Fibroblast of upper back skin (primary cell): Measurements from ENCODE around the gene SIVA1.

Source experiments
- DNase-seq: peaks from one replicate; pipeline ENCODE4 v3.0.0-alpha.2; 2013

Gene SIVA1

DNA sequence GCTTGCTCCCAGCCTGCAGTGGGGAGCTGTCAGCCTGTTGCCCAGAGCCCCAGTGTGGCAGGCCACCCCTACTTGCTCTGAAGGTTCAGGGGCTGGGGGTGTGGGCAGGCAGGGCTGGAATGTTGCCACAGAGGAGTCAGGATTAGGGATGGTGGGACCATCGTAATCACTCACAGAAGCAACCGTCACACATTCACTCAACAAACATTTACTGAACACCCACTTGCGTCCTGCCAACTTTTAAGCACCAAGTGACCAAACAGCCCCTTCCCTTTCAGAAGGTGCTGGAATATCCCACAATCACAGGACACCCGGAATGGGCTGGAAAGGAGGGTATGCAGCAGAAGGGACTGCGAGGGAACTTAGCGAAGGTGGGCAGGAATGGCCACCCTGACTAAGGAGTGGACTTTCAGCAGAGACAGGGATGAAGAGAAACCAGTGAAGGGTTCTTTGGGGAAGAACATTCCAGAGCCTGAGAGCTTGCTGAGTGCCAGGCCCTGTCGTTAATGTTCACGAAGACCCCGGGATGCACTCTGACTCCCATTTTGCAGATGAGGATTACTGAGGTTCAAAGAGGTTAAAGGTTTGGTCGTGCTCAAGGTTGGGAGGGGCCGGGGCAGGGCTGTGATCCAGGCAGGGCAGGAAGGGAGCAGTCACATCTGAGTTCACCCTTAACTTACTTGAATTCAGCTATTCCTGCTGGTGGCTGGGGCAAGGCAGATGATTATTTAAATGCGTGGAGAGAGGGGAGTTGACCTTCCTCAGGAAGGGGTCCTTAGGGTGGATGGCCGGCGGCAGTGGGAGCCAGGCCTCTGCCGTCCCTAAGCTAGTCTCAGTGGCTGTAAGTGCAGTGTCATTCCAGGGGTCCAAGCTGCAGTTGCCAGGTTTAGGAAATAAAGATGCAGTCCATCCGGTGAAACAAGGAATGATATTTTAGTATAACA is 45.6 kb downstream of the SIVA1 start:
- DNase-seq = no peak

DNA sequence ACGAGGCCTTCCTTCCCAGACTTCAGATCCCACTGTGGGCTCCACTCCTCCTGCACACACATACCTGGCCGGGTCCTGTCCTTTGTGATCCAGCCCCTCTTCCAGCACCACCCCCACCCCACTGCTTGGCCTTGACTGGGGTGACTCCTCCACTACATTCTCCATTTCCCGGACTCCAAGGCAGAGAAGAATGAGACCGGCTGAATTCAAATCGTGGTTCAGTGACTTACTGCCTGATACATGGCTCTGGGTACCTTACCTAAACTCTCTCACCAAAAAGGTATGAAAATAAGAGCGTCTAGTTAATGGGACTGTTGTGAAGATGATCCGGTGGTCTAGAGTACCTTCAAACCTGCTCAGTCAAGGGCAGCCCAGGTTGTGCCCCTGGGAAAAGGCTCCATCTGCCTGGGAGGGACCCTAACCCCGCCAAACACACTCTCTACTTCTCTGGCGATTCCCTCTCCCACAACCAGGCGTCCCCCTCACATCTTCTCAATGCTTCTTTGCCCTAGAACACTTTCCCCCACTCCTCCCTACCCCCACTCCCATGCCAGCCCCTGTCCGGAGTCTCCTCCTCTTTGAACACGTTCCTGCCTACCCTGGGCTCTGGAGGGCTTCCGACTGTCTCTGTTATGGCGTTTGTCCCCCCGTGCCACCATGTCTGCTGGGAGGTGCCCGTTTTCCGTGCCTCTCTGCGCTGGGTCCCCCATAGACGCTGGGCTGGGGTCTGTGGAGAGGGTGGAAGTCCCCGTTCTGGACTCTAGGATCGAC is 46.5 kb downstream of the SIVA1 start:
- DNase-seq = peak; percentile 54

DNA sequence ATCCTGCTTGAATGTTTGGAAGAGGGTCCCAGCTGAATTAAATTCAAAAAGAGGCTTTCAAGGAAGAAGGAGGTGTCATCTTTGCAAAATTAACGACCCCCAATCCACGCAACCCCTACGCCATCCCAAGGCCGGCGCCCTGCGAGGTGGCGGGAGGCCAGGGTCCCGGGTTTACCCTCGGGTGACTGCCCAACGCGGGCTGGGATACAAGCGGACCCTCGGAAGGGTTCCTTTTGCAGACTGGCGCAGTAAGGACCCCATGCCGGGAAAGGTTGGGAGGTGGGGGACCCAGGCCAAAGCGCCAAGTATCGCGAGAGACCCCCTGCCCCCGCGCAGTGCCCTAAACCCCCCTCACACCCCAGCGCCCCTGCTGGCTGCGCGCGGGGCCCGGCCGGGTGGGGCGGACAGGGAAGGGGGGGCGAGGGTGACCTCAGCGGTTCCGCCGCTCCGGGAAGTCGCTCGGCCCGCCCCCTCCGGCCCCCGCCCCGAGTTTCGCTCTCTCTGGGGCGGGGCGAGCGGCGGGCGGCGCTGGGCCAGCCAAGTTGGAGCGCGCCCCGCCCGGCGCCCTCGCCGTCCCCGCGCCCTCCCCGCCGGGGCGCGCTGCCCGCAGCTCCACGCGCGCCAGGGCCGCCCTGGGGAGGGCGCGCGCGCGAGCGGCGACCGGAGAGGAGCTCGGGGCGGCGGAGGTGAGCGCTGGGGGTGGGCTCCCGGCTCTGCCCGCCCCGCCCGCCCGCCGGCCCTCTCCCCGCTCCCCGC is 47.2 kb downstream of the SIVA1 start:
- peak; percentile 78 for DNase-seq

DNA sequence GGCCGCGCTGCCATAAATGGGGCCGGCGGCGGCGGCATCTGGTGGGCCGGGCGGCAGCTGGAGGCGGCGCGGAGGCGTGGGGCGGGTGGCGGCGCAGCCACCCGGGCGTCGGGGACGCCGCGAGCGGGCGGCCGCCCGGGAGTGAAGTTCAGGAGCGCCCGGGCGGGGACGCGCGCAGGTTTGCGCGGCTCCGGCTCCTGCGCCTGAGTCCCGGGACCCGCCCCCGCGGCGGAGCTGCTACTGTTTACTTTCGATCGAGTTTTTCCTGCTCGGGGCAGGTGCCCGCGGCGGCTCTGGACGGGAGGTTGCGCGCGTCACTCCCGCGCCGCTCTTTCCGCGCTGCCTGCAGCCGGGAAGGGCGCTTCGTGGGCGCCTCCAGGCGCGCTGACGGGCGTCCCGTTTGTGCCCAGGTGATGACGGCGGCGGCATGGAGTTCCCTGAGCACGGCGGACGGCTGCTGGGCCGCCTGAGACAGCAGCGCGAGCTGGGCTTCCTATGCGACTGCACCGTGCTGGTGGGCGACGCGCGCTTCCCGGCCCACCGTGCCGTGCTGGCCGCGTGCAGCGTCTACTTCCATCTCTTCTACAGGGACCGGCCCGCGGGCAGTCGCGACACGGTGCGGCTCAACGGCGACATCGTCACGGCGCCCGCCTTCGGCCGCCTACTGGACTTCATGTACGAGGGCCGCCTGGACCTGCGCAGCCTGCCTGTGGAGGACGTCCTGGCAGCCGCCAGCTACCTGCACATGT is 48.0 kb downstream of the SIVA1 start, which contains the start of gene ZBTB42:
TSS of gene ZBTB42 (plus strand) at position 331 of the 749 bp plus-strand sequence. CDS start at position 428, 97 bp downstream.
- DNase-seq = no peak

DNA sequence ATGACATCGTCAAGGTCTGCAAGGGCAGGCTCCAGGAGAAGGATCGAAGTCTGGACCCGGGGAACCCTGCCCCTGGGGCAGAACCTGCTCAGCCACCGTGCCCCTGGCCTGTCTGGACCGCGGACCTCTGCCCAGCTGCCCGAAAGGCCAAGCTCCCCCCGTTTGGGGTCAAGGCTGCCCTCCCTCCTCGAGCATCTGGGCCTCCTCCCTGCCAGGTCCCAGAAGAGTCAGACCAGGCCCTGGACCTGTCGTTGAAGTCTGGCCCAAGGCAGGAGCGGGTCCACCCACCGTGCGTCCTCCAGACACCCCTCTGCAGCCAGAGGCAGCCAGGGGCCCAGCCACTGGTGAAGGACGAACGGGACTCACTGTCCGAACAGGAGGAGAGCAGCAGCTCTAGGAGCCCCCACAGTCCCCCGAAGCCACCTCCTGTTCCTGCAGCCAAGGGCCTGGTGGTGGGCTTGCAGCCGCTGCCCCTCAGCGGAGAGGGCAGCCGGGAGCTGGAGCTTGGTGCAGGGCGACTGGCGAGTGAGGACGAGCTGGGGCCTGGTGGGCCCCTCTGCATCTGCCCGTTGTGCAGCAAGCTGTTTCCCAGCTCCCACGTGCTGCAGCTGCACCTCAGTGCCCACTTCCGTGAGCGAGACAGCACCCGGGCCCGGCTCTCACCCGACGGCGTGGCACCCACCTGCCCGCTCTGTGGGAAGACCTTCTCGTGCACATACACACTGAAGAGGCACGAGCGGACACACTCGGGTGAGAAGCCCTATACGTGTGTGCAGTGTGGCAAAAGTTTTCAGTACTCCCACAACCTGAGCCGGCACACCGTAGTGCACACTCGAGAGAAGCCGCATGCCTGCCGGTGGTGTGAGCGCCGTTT is 48.8 kb downstream of the SIVA1 start:
- no peak for DNase-seq

DNA sequence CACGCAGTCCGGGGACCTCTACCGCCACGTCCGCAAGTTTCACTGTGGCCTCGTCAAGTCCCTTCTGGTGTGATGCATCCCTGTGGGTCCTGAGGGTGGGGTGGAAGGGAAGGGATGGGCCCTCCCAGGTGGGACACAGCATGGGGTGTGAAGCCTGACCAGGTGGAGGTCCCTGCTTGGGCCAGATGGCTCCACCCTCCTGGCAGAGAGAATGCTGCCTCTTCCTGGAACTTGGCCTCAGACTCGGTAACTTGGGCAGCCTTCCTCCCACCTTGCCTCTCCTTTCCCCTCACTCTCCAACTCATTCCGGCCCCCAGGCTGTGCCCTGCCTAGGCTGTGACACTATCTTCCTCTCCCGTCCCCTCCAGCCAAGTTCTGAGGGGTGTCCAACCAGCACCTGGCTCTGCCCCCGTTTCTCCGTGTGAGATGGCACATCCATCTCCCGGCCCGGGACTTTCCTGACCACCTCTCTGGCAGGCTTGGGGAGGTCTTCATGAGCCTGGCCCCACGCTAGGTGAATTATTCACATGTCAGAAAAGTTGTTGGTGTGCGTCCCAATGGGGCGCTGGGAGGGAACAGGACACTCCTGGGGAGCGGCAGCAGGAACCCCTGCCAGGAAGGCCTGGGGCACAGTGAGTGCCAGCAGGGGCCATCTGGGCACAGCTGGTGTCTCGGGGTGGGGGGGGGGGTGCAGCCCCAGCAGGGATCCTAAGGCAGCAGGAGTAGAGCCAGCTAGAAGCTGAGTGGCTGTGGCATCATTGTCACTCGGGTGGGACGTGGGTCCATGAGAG is 49.6 kb downstream of the SIVA1 start:
- DNase-seq = no peak

DNA sequence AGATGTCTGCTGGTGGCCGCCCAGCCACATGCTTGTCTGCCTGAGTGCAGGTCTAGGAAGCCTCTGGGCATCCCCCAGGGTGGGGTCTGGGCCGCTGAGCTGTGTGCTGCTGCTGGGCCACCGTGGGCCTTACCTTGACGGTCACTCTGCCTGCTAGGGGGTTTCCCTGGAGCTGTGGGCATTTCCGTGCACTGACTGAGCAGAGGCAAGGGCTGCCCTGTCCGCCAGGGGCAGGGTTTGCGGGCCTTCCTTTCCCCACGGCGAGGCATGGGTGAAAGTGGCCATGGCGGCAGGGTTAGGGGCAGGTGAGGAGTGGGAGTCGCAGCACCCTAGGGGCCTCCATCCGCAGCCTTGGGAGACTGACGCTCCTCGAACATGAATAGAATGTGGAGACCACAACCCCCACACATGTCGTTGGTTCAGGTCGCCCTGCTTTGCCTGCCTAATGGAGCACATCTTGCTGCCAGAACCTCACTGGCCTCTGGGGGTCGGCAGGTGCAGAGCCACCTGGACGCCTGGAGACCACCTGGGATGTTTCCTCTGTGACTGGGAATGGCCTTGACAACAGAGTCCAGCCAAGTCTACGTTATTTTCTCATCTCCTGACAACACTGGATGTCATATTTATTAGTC is 50.4 kb downstream of the SIVA1 start:
- no peak for DNase-seq

DNA sequence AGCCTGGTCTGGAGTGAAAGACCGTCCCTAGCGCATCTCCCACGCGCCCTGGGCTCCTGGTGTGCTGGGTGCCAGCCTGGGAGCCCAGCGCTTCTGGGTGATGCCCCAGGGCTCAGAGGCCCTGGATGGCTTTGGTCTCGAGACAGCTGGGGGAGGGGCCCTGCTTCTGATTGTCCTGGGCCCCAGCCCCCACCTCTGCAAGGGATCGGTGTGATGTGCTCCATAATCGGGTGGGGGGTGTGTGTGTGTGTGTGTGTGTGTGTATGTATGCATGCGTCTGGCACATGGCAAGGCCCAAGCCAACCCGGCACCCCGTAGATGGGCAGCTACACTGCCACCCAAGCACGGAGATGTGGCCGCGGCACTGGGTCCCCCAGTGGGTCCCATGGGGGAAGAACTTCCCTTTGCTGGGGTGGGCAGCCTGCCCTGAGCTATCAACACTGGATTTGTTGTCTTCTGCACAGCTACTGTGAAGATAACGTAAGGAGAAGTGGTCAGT is 51.0 kb downstream of the SIVA1 start:
- no peak for DNase-seq

DNA sequence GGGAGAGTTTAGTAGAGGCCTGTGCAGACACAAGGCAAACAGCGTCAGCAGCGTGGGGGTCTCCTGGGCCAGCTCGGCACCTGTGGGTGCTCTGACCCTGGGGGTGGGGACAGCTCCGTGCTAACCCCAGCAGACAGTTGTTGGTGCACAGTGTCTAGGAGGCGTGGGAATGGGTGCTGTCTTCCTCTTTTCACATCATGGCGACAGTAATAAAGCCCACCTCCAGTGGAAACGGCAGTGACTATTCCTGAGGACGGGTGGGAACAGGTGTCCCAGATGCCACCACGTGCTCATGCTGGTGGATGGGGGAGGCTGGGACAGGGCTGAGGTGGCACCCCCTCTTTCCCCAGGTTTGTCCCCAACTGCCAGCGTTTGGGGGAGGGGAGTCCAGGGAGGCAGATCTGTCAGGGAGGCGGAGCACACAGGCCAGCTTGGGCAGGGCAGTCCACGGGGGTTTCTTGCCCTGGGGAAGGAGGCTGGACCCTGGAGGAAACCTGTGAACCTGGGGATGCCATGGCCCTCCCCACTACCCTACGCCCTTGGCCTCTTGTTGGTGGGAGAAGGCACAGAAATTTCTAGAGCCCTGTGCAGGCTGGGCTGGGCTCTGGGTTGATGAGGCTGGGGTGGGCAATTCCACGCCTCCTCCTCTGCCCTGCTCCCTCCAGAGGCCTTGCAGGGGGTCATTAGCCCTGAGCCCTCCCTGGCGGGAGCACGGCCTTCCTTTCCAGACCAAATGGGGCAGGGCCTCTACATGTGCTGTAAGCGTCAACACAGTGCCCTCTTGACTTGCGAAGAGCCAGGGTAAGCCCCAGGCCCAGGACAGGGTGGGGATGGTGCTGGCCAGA is 51.8 kb downstream of the SIVA1 start:
- DNase-seq = no peak

DNA sequence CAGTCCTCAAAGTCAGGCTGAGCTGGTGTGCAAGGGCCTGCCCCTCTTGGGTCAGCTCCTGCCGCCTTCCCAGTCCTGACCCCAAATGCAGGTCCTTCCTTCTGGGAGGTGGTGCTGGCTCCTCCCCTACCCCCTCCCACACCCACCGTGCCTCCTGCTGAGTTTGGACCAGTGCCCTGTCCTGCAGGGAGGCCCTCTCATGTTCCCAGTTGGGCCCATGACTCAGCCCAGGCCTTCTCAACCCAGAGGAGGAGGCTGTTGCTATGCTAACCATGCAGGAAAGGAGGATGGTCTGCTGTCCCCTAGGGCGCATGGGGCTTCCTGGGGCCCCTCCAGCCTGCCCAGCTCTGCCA is 52.4 kb downstream of the SIVA1 start:
- peak; percentile 93 for DNase-seq

DNA sequence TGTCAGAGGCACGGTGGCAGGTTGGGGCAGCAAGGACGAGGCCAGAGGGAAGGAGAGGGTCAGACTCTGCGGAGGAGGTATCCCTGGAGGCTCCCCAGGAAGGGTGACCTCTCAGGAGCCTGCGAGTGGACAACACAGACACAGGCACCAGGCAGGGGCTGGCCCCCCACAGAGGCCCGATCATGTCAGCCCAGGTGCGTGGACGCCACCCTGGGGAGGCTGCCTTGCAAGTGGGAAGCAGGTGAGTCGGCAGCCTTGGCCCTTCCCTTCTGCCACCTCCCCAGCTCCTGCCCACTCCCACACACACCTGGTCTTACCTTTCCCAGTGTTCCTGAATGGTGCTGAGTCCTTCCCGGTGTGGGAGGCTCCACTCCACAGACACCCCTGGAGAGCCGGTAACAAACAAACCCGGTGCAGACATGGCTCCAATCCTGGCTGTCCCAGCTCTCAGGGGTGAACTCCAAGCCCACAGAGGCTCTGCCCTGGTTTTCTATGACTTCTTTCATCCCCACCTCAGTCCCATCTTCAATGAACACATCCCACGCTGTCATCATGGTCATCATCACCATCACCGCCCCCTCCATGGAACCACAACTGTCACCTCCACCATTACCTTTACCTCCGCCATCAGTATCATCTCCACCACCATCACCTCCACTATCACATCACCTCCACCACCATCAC is 53.1 kb downstream of the SIVA1 start:
- DNase-seq = no peak

DNA sequence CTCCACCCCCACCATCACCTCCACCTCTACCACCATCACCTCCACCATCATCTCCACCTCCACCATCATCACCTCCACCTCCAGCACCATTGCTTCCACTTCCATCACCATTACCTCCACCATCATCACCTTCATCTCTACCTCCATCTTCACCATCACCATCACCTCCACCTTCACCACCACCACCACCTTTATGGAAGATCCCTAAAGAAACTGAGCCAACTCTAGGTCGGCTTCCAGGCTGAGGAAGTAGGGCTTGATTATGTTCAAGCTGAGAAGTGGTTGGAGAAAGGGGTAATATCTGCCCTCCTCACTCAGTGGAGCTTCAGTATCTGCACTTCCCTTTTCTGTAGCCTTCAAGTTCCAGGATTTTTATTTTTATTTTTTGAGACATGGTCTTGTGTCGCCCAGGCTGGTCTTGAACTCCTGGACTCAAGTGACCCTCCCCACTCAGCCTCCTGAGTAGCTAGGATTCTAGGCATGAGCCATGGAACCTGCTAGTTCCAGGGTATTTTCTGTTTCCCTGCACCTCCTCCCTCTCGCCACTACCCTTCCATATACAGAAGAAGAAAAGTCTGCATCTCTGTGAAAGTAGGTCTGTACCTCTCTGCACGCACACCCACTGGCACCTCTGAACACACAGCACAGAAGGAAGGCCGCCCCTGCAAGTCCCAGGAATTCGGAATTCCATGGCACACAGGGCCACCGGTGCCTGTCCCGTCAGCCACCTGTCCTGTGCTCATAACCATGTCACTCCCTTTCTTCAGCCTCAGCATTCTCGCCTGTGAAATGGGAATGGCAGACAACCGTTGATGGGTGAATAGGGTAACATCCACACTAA is 53.9 kb downstream of the SIVA1 start:
- no peak for DNase-seq

DNA sequence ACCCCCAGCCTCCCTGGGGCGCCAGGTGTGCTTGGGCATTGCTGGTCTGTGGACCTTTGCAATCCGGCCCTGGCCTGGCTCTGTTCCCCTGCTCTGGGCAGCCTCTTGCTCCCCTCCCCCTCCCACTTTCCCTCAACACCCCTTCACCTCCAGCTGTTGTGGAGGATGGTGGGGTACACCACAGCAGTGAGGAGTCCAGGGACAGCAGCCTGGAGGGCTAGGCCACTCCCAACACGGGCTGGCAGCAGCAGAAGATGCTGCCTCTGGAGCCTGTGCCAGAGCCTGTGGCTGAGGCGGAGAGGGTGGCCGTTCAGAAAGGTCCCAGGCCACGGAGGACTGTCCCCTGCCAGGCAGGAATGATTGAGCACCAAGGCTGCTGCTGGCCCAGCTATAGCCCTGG is 55.5 kb downstream of the SIVA1 start:
- no peak for DNase-seq
